Thyroid gland (tissue), 4 donors: Measurements from ENCODE around the gene CRK.

Experiments
- CTCF ChIP-seq, 6 experiments: fragments of 200-600 bp in 3 of 6; fragments of 450-650 bp in 3 of 6; sonication (generic) in 3 of 6; IDR thresholded peaks; one replicate each; pipeline ENCODE4 v1.5.1; 2016 to 2019; ENCODE audit warnings: antibody characterized with exemption in 6 of 6, mild to moderate bottlenecking in 2 of 6, inconsistent platforms in 1 of 6, moderate library complexity in 1 of 6
- POLR2A ChIP-seq, 2 donors: fragments of 450-650 bp; IDR thresholded peaks; one replicate each; pipeline ENCODE4 v1.6.1; 2017; ENCODE audit warnings: antibody characterized with exemption in 2 of 2, mild to moderate bottlenecking in 2 of 2, moderate library complexity in 1 of 2

GRCh38 chr17:1461198-1461944 lies 5.3 kb upstream of the CRK start:
- TF ChIP-seq CTCF (IDR thresholded peaks at IDR 0.05), result no peak
- TF ChIP-seq POLR2A (IDR thresholded peaks at IDR 0.05), result no peak
